Activated naive CD4-positive, alpha-beta T cell treated with anti-CD3 and anti-CD28 coated beads for 36 hours (primary cell): ENCODE measurements around the gene PLEKHA1. TPM values are rescaled to one million over a fixed set of nuclear protein-coding genes. Genes with fewer than 3 reads are reported as not detected.

Experiments used
- CTCF ChIA-PET: fragments of 350-600 bp; sonication (Branson Sonifier 250); formaldehyde crosslinking; loops from one replicate; lab custom pipeline; 2021; ENCODE audit warnings: antibody characterized with exemption; lab: Charles Lee
- DNase-seq: peaks from one replicate; pipeline ENCODE4 v3.0.0-alpha.2; 2020
- H3K27ac Mint-ChIP-seq: one replicate; pipeline ENCODE4 v1.8.0; 2021; ENCODE audit warnings: mild to moderate bottlenecking, mixed read lengths
- H3K27me3 Mint-ChIP-seq: one replicate; pipeline ENCODE4 v1.8.0; 2021; ENCODE audit warnings: low read depth, mixed read lengths
- H3K36me3 Mint-ChIP-seq: one replicate; pipeline ENCODE4 v1.8.0; 2021; ENCODE audit warnings: low read depth, mixed read lengths
- H3K4me1 Mint-ChIP-seq: one replicate; pipeline ENCODE4 v1.8.0; 2021; ENCODE audit warnings: low read depth, mixed read lengths
- H3K4me3 Mint-ChIP-seq: one replicate; pipeline ENCODE4 v1.8.0; 2021; ENCODE audit warnings: mild to moderate bottlenecking, moderate library complexity, mixed read lengths
- H3K9me3 Mint-ChIP-seq: one replicate; pipeline ENCODE4 v1.8.0; 2021; ENCODE audit warnings: mixed read lengths
- intact Hi-C: fragments of 100-400 bp; cut with micrococcal nuclease; formaldehyde crosslinking; loops from one replicate; pipeline ENCODE4 v1.15.1; 2023
- total RNA-seq, 2 experiments: library from RNA; stranded (reverse); gene quantifications; one replicate each; pipeline ENCODE4 v1.2.3, GENCODE V29; 2021

Gene PLEKHA1
- total RNA-seq, 2 experiments from 2014 or later: 17.6 to 17.9 TPM

- Mint-ChIP-seq H3K36me3 (no peaks in the 10 kb centered on the region), H3K4me3 (no peak overlapping the region), H3K27ac (no peak overlapping the region), H3K4me1 (peaks cover 4% of the 10 kb centered on the region), H3K9me3 (no peaks in the 10 kb centered on the region), H3K27me3 (no peaks in the 10 kb centered on the region)
- no peak for DNase-seq
- intact Hi-C loops: no loop called here
- CTCF ChIA-PET: interaction anchor here (0.6 to 2.6 kb wide), 4 partner anchors 10 to 67 kb away, joined by 3 to 12 read pairs (median 5); no protein-coding TSS in a partner anchor
Measured at GRCh38 chr10:122368502-122369254, 5.8 kb upstream of the PLEKHA1 start.

- no peak overlapping the region for H3K27ac Mint-ChIP-seq
Measured at GRCh38 chr10:122373108-122373507, 1.4 kb upstream of the PLEKHA1 start.

GRCh38 chr10:122373721-122374120, 787 bp upstream of the PLEKHA1 start:
- H3K4me1 Mint-ChIP-seq: peaks cover 30% of the 10 kb centered on the region
- H3K4me3 Mint-ChIP-seq: peak overlapping the region; percentile 90
- intact Hi-C loops: loop anchor here (1.0 to 10.0 kb wide), 8 partner anchors 49 to 781 kb away; partner anchors contain the start of genes ATE1, BUB3, C10orf88 and FAM24B
- no peaks in the 10 kb centered on the region for H3K27me3 Mint-ChIP-seq
- no peaks in the 10 kb centered on the region for H3K9me3 Mint-ChIP-seq
- peak; percentile 6 for DNase-seq
- CTCF ChIA-PET: interaction anchor here (0.8 to 2.0 kb wide), 5 partner anchors 18 to 75 kb away, joined by 3 to 6 read pairs (median 3); no protein-coding TSS in a partner anchor
- H3K27ac Mint-ChIP-seq: no peak overlapping the region
- H3K36me3 Mint-ChIP-seq: no peaks in the 10 kb centered on the region

More at GRCh38 chr10:122373108-122373507, 1.4 kb upstream of the PLEKHA1 start:
- H3K36me3 Mint-ChIP-seq: no peaks in the 10 kb centered on the region
- no peaks in the 10 kb centered on the region for H3K27me3 Mint-ChIP-seq
- no peak for DNase-seq
- peak overlapping the region; percentile 90 for H3K4me3 Mint-ChIP-seq
- H3K9me3 Mint-ChIP-seq: no peaks in the 10 kb centered on the region
- peaks cover 25% of the 10 kb centered on the region for H3K4me1 Mint-ChIP-seq
- CTCF ChIA-PET: interaction anchor here (1.6 to 2.0 kb wide), 2 partner anchors 29 to 30 kb away, joined by 3 to 6 read pairs; no protein-coding TSS in a partner anchor
- intact Hi-C loops: loop anchor here (10.0 kb wide), 1 partner anchor 582 kb away; the partner anchor contains the start of gene C10orf88

GRCh38 chr10:122374859-122375678, 561 bp downstream of the PLEKHA1 start:
- CTCF ChIA-PET: interaction anchor here (1.1 to 2.0 kb wide), 4 partner anchors 31 to 60 kb away, joined by 3 to 6 read pairs (median 4); no protein-coding TSS in a partner anchor
- Mint-ChIP-seq H3K36me3 (peaks cover 4% of the 10 kb centered on the region), H3K4me1 (peaks cover 41% of the 10 kb centered on the region), H3K4me3 (peak overlapping the region; percentile 90), H3K27ac (peak overlapping the region; percentile 94), H3K9me3 (no peaks in the 10 kb centered on the region), H3K27me3 (no peaks in the 10 kb centered on the region)
- DNase-seq: peak; percentile 69
- intact Hi-C loops: loop anchor here (1.0 to 10.0 kb wide), 10 partner anchors 13 to 779 kb away; partner anchors contain the start of genes ATE1, BUB3, C10orf88 and FAM24B

GRCh38 chr10:122375679-122376160, 1.2 kb downstream of the PLEKHA1 start:
- peak overlapping the region; percentile 94 for H3K27ac Mint-ChIP-seq
- H3K9me3 Mint-ChIP-seq: no peaks in the 10 kb centered on the region
- no peak for DNase-seq
- peak overlapping the region; percentile 89 for H3K4me3 Mint-ChIP-seq
- CTCF ChIA-PET: interaction anchor here (1.8 kb wide), 1 partner anchor 59 kb away, joined by 5 read pairs; no protein-coding TSS in a partner anchor
- peaks cover 48% of the 10 kb centered on the region for H3K4me1 Mint-ChIP-seq
- peaks cover 10% of the 10 kb centered on the region for H3K36me3 Mint-ChIP-seq
- intact Hi-C loops: loop anchor here (1.0 to 10.0 kb wide), 3 partner anchors 13 to 579 kb away; partner anchors contain the start of gene C10orf88
- no peaks in the 10 kb centered on the region for H3K27me3 Mint-ChIP-seq

- CTCF ChIA-PET: no interaction called here
- intact Hi-C loops: loop anchor here (10.0 kb wide), 1 partner anchor 578 kb away; the partner anchor contains the start of gene C10orf88
- Mint-ChIP-seq H3K36me3 (peaks cover 15% of the 10 kb centered on the region), H3K4me3 (no peak overlapping the region), H3K27me3 (no peaks in the 10 kb centered on the region), H3K9me3 (peaks cover 5% of the 10 kb centered on the region), H3K27ac (no peak overlapping the region), H3K4me1 (peaks cover 54% of the 10 kb centered on the region)
- DNase-seq: no peak
Measured at GRCh38 chr10:122376364-122376961, 2.0 kb downstream of the PLEKHA1 start.

GRCh38 chr10:122379041-122379440, 4.5 kb downstream of the PLEKHA1 start:
- H3K4me1 Mint-ChIP-seq: peaks cover 61% of the 10 kb centered on the region
- DNase-seq: peak; percentile 11
- H3K9me3 Mint-ChIP-seq: peaks cover 5% of the 10 kb centered on the region
- H3K4me3 Mint-ChIP-seq: no peak overlapping the region
- H3K27me3 Mint-ChIP-seq: no peaks in the 10 kb centered on the region
- CTCF ChIA-PET: interaction anchor here (1.3 kb wide), 1 partner anchor 8 kb away, joined by 3 read pairs; no protein-coding TSS in a partner anchor
- H3K27ac Mint-ChIP-seq: no peak overlapping the region
- H3K36me3 Mint-ChIP-seq: peaks cover 17% of the 10 kb centered on the region
- intact Hi-C loops: loop anchor here (10.0 kb wide), 1 partner anchor 576 kb away; the partner anchor contains the start of gene C10orf88

GRCh38 chr10:122379537-122379936, 5.0 kb downstream of the PLEKHA1 start:
- no peak overlapping the region for H3K4me3 Mint-ChIP-seq
- peaks cover 5% of the 10 kb centered on the region for H3K9me3 Mint-ChIP-seq
- H3K27me3 Mint-ChIP-seq: no peaks in the 10 kb centered on the region
- CTCF ChIA-PET: no interaction called here
- DNase-seq: no peak
- no peak overlapping the region for H3K27ac Mint-ChIP-seq
- intact Hi-C loops: loop anchor here (10.0 kb wide), 1 partner anchor 575 kb away; the partner anchor contains the start of gene C10orf88
- peaks cover 17% of the 10 kb centered on the region for H3K36me3 Mint-ChIP-seq
- H3K4me1 Mint-ChIP-seq: peaks cover 59% of the 10 kb centered on the region

- no peak for DNase-seq
- H3K27ac Mint-ChIP-seq: no peak overlapping the region
- H3K9me3 Mint-ChIP-seq: peaks cover 5% of the 10 kb centered on the region
- peaks cover 59% of the 10 kb centered on the region for H3K4me1 Mint-ChIP-seq
- no peaks in the 10 kb centered on the region for H3K27me3 Mint-ChIP-seq
- no peak overlapping the region for H3K4me3 Mint-ChIP-seq
- CTCF ChIA-PET: no interaction called here
- intact Hi-C loops: no loop called here
- H3K36me3 Mint-ChIP-seq: peaks cover 19% of the 10 kb centered on the region
Measured at GRCh38 chr10:122380703-122381102, 6.2 kb downstream of the PLEKHA1 start.

- Mint-ChIP-seq H3K36me3 (peaks cover 19% of the 10 kb centered on the region), H3K27me3 (no peaks in the 10 kb centered on the region), H3K4me3 (no peak overlapping the region), H3K4me1 (peaks cover 59% of the 10 kb centered on the region), H3K9me3 (peaks cover 5% of the 10 kb centered on the region), H3K27ac (no peak overlapping the region)
- CTCF ChIA-PET: interaction anchor here (0.6 to 1.2 kb wide), 2 partner anchors 9 to 15 kb away, joined by 4 read pairs; no protein-coding TSS in a partner anchor
- DNase-seq: no peak
- intact Hi-C loops: no loop called here
Measured at GRCh38 chr10:122381680-122382079, 7.2 kb downstream of the PLEKHA1 start.

- Mint-ChIP-seq H3K4me1 (peaks cover 63% of the 10 kb centered on the region), H3K4me3 (no peak overlapping the region), H3K36me3 (peaks cover 10% of the 10 kb centered on the region), H3K27ac (no peak overlapping the region), H3K9me3 (peaks cover 2% of the 10 kb centered on the region), H3K27me3 (no peaks in the 10 kb centered on the region)
- intact Hi-C loops: loop anchor here (5.0 kb wide), 1 partner anchor 634 kb away; no protein-coding TSS in a partner anchor
- CTCF ChIA-PET: interaction anchor here (0.9 to 1.3 kb wide), 3 partner anchors 8 to 87 kb away, joined by 3 read pairs; no protein-coding TSS in a partner anchor
- no peak for DNase-seq
Measured at GRCh38 chr10:122386514-122386913, 12.0 kb downstream of the PLEKHA1 start.
